SJCRH30 (cell line): Measurements from ENCODE around the gene ZEB1. TPM values are rescaled to one million over a fixed set of nuclear protein-coding genes. Genes with fewer than 3 reads are reported as not detected.

Source experiments
- DNase-seq, 2 experiments: peaks; one replicate each; pipeline ENCODE4 v3.0.0-alpha.2; 2015 to 2020
- H3K27ac ChIP-seq: fragments of 250-450 bp; sonication (Bioruptor Pico); 2 replicates; pipeline ENCODE4 v1.5.1; 2020; ENCODE audit warnings: mild to moderate bottlenecking, moderate library complexity
- H3K27me3 ChIP-seq: fragments of 250-450 bp; sonication (Bioruptor Pico); 2 replicates; pipeline ENCODE4 v1.5.1; 2020; ENCODE audit warnings: mild to moderate bottlenecking, moderate library complexity
- H3K36me3 ChIP-seq: fragments of 250-450 bp; sonication (Bioruptor Pico); 2 replicates; pipeline ENCODE4 v1.5.1; 2020; ENCODE audit warnings: mild to moderate bottlenecking, moderate library complexity
- H3K4me1 ChIP-seq: fragments of 250-450 bp; sonication (Bioruptor Pico); 2 replicates; pipeline ENCODE4 v1.5.1; 2020; ENCODE audit warnings: mild to moderate bottlenecking, moderate library complexity
- H3K4me3 ChIP-seq: fragments of 250-450 bp; sonication (Bioruptor Pico); 2 replicates; pipeline ENCODE4 v1.5.1; 2020; ENCODE audit warnings: mild to moderate bottlenecking, moderate library complexity
- H3K9me3 ChIP-seq: fragments of 250-450 bp; sonication (Bioruptor Pico); replicated peaks from 2 replicates; pipeline ENCODE4 v1.5.1; 2020; ENCODE audit warnings: mild to moderate bottlenecking, moderate library complexity
- total RNA-seq: library from RNA; depleted of rRNA; stranded (reverse); fragments of >200 nt; shearing (Covaris generic); gene quantifications from 2 replicates; pipeline ENCODE4 v1.2.3, GENCODE V29; 2014

ZEB1 gene
- total RNA-seq, 1 experiment from 2014 or later: 77.9 TPM

- Histone ChIP-seq H3K4me1 (peaks cover 1% of the 10 kb centered on the region; the same call in 1 of the 2 replicates), H3K27me3 (no peaks in the 10 kb centered on the region), H3K27ac (no peak overlapping the region), H3K36me3 (no peaks in the 10 kb centered on the region), H3K4me3 (no peak overlapping the region), H3K9me3 (no peaks in the 10 kb centered on the region; the same call in 1 of the 2 replicates)
- no peak for DNase-seq
Observed at GRCh38 chr10:31304291-31304970, 14.6 kb upstream of the ZEB1 start.

- Histone ChIP-seq H3K36me3 (no peaks in the 10 kb centered on the region), H3K9me3 (no peaks in the 10 kb centered on the region), H3K4me1 (peaks cover 12% of the 10 kb centered on the region; the same call in 1 of the 2 replicates), H3K27ac (no peak overlapping the region), H3K27me3 (no peaks in the 10 kb centered on the region), H3K4me3 (no peak overlapping the region)
- no peak for DNase-seq
Observed at GRCh38 chr10:31313396-31313795, 5.6 kb upstream of the ZEB1 start.

GRCh38 chr10:31314256-31315150 is 4.5 kb upstream of the ZEB1 start:
- no peak overlapping the region for H3K4me3 ChIP-seq
- H3K9me3 ChIP-seq: no peaks in the 10 kb centered on the region
- no peaks in the 10 kb centered on the region for H3K27me3 ChIP-seq
- peaks cover 12% of the 10 kb centered on the region; the same call in 1 of the 2 replicates for H3K4me1 ChIP-seq
- no peak overlapping the region for H3K27ac ChIP-seq
- DNase-seq: peak in 1 of 2 experiments; percentile 26
- H3K36me3 ChIP-seq: no peaks in the 10 kb centered on the region

GRCh38 chr10:31315453-31315852 is 3.6 kb upstream of the ZEB1 start:
- Histone ChIP-seq H3K27me3 (no peaks in the 10 kb centered on the region), H3K27ac (no peak overlapping the region)
- peak; percentile 14 to 33 for DNase-seq

GRCh38 chr10:31317171-31317570 is 1.8 kb upstream of the ZEB1 start:
- no peaks in the 10 kb centered on the region for H3K9me3 ChIP-seq
- H3K4me1 ChIP-seq: peaks cover 16% of the 10 kb centered on the region
- no peak overlapping the region for H3K4me3 ChIP-seq
- DNase-seq: no peak
- no peak overlapping the region for H3K27ac ChIP-seq
- no peaks in the 10 kb centered on the region for H3K36me3 ChIP-seq
- no peaks in the 10 kb centered on the region for H3K27me3 ChIP-seq

More at GRCh38 chr10:31315453-31315852, 3.6 kb upstream of the ZEB1 start:
- H3K9me3 ChIP-seq: no peaks in the 10 kb centered on the region
- H3K4me1 ChIP-seq: peaks cover 12% of the 10 kb centered on the region; the same call in 1 of the 2 replicates
- H3K36me3 ChIP-seq: no peaks in the 10 kb centered on the region
- H3K4me3 ChIP-seq: no peak overlapping the region

- H3K4me3 ChIP-seq: peak overlapping the region; percentile 95
- peak overlapping the region; percentile 78 for H3K27ac ChIP-seq
- no peaks in the 10 kb centered on the region for H3K9me3 ChIP-seq
- H3K27me3 ChIP-seq: no peaks in the 10 kb centered on the region
- no peaks in the 10 kb centered on the region for H3K36me3 ChIP-seq
- no peak for DNase-seq
- peaks cover 18% of the 10 kb centered on the region for H3K4me1 ChIP-seq
Observed at GRCh38 chr10:31317652-31318381, 1.2 kb upstream of the ZEB1 start.

GRCh38 chr10:31318382-31318853 is 598 bp upstream of the ZEB1 start:
- no peaks in the 10 kb centered on the region for H3K9me3 ChIP-seq
- peak; percentile 44 to 63 for DNase-seq
- H3K27me3 ChIP-seq: no peaks in the 10 kb centered on the region
- no peaks in the 10 kb centered on the region for H3K36me3 ChIP-seq
- peaks cover 18% of the 10 kb centered on the region for H3K4me1 ChIP-seq
- H3K4me3 ChIP-seq: peak overlapping the region; percentile 95
- peak overlapping the region; percentile 78 for H3K27ac ChIP-seq

GRCh38 chr10:31319602-31320549 is 860 bp downstream of the ZEB1 start:
- peak in 1 of 2 experiments; percentile 21 for DNase-seq
- peaks cover 23% of the 10 kb centered on the region for H3K4me1 ChIP-seq
- H3K9me3 ChIP-seq: no peaks in the 10 kb centered on the region
- H3K36me3 ChIP-seq: no peaks in the 10 kb centered on the region
- H3K27ac ChIP-seq: peak overlapping the region; percentile 81
- no peaks in the 10 kb centered on the region for H3K27me3 ChIP-seq
- H3K4me3 ChIP-seq: peak overlapping the region; percentile 95

GRCh38 chr10:31320550-31321211 is 1.7 kb downstream of the ZEB1 start:
- Histone ChIP-seq H3K4me3 (peak overlapping the region; percentile 95), H3K9me3 (no peaks in the 10 kb centered on the region), H3K36me3 (no peaks in the 10 kb centered on the region), H3K27me3 (no peaks in the 10 kb centered on the region), H3K27ac (peak overlapping the region; percentile 81), H3K4me1 (peaks cover 15% of the 10 kb centered on the region)
- DNase-seq: peak; percentile 62 to 71

DNA sequence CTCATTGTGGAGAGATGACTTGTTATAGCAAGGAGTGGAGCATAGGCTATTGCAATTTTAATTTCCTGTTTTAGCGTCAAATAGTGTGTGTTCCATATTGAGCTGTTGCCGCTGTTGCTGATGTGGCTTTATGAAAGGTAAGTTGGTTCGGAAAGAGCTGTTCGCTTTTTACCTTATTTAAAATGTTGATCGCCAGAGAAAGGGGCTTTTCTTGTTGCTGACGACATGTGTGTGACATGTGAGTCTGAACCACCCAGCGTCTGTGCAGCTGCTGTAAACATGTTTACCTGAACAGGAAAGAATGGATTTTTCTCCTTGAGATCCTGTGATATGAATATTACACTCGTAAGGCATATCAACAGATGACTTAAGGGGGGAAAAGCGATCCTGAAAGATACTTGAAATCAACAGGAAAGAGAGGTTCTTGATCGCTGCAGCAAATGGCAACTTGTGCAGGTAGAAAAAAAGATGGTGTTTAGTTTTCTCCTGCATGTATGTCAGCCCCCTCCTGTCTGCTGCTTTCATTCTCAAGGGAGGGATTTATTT is 2.5 kb downstream of the ZEB1 start:
- H3K36me3 ChIP-seq: no peaks in the 10 kb centered on the region
- peak overlapping the region; percentile 95 for H3K4me3 ChIP-seq
- DNase-seq: peak; percentile 5 to 32
- peaks cover 12% of the 10 kb centered on the region for H3K4me1 ChIP-seq
- no peaks in the 10 kb centered on the region for H3K9me3 ChIP-seq
- H3K27me3 ChIP-seq: no peaks in the 10 kb centered on the region
- peak overlapping the region; percentile 81 for H3K27ac ChIP-seq

- no peaks in the 10 kb centered on the region for H3K36me3 ChIP-seq
- peaks cover 12% of the 10 kb centered on the region for H3K4me1 ChIP-seq
- H3K27ac ChIP-seq: no peak overlapping the region
- H3K4me3 ChIP-seq: no peak overlapping the region
- no peaks in the 10 kb centered on the region for H3K27me3 ChIP-seq
- no peaks in the 10 kb centered on the region for H3K9me3 ChIP-seq
- peak in 1 of 2 experiments; percentile 45 for DNase-seq
Observed at GRCh38 chr10:31322647-31323046, 3.6 kb downstream of the ZEB1 start.

DNA sequence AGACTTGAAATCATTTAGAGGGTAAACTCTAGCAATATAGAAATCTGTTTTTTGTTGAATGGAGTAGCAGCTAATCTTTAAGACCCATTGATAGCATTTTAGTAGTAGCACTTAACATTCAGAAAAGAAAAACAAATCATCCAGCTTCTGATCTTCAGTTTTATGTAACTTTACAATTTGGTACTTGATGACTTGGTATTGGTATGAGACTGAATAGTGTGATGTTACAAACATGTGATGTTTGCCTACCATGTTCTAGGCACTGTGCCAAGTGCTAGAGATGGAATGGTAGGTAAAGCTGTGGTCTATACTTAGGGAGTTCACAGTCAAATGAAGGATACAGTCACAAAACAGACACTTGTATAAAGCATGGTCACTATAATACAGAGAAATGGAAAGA is 21.3 kb downstream of the ZEB1 start:
- H3K4me3 ChIP-seq: no peak overlapping the region
- no peaks in the 10 kb centered on the region for H3K9me3 ChIP-seq
- peak in 1 of 2 experiments; percentile 23 for DNase-seq
- peaks cover 3% of the 10 kb centered on the region for H3K36me3 ChIP-seq
- no peak overlapping the region for H3K27ac ChIP-seq
- no peaks in the 10 kb centered on the region for H3K27me3 ChIP-seq
- H3K4me1 ChIP-seq: no peaks in the 10 kb centered on the region

DNA sequence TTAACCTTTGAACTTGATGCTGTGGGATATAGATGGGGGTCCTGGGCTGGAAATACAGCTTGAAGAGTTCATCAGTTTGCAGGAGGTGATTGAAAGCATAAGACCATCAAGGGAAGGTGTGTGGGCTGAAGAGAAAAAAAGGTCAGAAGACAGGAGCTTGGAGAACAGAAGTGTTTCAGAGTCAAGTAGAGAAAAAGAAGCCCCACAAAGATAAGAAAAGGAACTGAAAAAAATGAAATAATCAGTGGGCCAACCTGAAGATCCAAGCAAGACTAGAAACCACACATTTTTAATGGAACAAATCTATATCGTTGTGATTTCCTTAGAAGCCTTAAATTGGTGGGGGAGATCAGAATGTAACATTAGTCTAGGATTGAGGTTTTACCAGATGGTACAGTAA is 22.5 kb downstream of the ZEB1 start:
- Histone ChIP-seq H3K4me3 (no peak overlapping the region), H3K9me3 (no peaks in the 10 kb centered on the region), H3K27ac (no peak overlapping the region), H3K36me3 (peaks cover 3% of the 10 kb centered on the region), H3K4me1 (no peaks in the 10 kb centered on the region), H3K27me3 (no peaks in the 10 kb centered on the region)
- no peak for DNase-seq
